ENCODE data around the gene GMFB.
"Not testable (repeated sequence)": the region's sequence is repeated elsewhere in the genome, so short reads cannot be mapped to it uniquely, and the experiment has no call there.

The GMFB gene

DNA sequence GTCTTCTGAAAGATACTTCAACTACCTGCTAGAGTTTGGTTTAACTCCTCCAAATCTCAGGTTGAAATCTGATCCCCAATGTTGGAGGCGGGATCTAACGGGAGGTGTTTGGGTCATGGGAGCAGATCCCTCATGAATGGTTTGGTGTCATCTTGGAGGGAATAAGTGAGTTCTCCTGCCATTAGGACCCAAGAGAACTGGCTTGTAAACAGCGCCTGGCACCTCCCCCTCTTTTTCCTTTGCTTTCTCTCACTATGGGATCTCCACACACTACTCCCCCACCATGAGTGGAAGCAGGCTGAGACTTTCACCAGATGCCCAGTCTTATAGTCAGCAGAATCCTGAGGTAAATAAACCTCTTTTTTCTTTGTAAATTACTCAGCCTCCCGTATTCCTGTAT, 50.1 kb downstream of the GMFB start (continued):
- TF ChIP-seq GLIS1 (tag by site-specific recombination; IDR thresholded peaks at IDR 0.05) (peak; percentile 31; the same call in 1 of the 2 replicates), HOXC10 (CRISPR knock-in tag; IDR thresholded peaks at IDR 0.05) (no peak), ZNF274 (IDR thresholded peaks at IDR 0.05; ENCODE audit: low read length) (no peak), ZNF274 (tag by site-specific recombination; IDR thresholded peaks at IDR 0.05; ENCODE audit: borderline replicate concordance) (no peak), ZNF341 (tag by site-specific recombination; IDR thresholded peaks at IDR 0.05; ENCODE audit: low read depth) (0 out of 2 replicates have a peak, but pooled peaks have one; percentile 51), MEIS1 (CRISPR knock-in tag; IDR thresholded peaks at IDR 0.05; ENCODE audit: borderline replicate concordance) (no peak), ZEB2 (tag by site-specific recombination; IDR thresholded peaks at IDR 0.05) (0 out of 2 replicates have a peak, but pooled peaks have one; percentile 16), SP3 (tag by site-specific recombination; IDR thresholded peaks at IDR 0.05) (peak; percentile 32; the same call in 1 of the 2 replicates), GFI1B (tag by site-specific recombination; IDR thresholded peaks at IDR 0.05) (no peak), EGR2 (tag by site-specific recombination; IDR thresholded peaks at IDR 0.05; ENCODE audit: low read depth) (peak; percentile 7; the same call in 1 of the 2 replicates), PRDM1 (tag by site-specific recombination; IDR thresholded peaks at IDR 0.05) (peak; percentile 69), ZNF555 (tag by site-specific recombination; conservative IDR thresholded peaks at IDR 0.05) (no peak), ZNF701 (tag by site-specific recombination; IDR thresholded peaks at IDR 0.05) (no peak), ZNF621 (tag by site-specific recombination; IDR thresholded peaks at IDR 0.05) (no peak)
- TF ChIP-seq, protein P1, sequence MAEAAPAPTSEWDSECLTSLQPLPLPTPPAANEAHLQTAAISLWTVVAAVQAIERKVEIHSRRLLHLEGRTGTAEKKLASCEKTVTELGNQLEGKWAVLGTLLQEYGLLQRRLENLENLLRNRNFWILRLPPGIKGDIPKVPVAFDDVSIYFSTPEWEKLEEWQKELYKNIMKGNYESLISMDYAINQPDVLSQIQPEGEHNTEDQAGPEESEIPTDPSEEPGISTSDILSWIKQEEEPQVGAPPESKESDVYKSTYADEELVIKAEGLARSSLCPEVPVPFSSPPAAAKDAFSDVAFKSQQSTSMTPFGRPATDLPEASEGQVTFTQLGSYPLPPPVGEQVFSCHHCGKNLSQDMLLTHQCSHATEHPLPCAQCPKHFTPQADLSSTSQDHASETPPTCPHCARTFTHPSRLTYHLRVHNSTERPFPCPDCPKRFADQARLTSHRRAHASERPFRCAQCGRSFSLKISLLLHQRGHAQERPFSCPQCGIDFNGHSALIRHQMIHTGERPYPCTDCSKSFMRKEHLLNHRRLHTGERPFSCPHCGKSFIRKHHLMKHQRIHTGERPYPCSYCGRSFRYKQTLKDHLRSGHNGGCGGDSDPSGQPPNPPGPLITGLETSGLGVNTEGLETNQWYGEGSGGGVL (tag by site-specific recombination; IDR thresholded peaks at IDR 0.05) = peak; percentile 36; the same call in 1 of the 2 replicates
- TF ChIP-seq, protein P2, sequence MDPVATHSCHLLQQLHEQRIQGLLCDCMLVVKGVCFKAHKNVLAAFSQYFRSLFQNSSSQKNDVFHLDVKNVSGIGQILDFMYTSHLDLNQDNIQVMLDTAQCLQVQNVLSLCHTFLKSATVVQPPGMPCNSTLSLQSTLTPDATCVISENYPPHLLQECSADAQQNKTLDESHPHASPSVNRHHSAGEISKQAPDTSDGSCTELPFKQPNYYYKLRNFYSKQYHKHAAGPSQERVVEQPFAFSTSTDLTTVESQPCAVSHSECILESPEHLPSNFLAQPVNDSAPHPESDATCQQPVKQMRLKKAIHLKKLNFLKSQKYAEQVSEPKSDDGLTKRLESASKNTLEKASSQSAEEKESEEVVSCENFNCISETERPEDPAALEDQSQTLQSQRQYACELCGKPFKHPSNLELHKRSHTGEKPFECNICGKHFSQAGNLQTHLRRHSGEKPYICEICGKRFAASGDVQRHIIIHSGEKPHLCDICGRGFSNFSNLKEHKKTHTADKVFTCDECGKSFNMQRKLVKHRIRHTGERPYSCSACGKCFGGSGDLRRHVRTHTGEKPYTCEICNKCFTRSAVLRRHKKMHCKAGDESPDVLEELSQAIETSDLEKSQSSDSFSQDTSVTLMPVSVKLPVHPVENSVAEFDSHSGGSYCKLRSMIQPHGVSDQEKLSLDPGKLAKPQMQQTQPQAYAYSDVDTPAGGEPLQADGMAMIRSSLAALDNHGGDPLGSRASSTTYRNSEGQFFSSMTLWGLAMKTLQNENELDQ (tag by site-specific recombination; IDR thresholded peaks at IDR 0.05; ENCODE audit: low read depth) = no peak
- TF ChIP-seq, protein P3, sequence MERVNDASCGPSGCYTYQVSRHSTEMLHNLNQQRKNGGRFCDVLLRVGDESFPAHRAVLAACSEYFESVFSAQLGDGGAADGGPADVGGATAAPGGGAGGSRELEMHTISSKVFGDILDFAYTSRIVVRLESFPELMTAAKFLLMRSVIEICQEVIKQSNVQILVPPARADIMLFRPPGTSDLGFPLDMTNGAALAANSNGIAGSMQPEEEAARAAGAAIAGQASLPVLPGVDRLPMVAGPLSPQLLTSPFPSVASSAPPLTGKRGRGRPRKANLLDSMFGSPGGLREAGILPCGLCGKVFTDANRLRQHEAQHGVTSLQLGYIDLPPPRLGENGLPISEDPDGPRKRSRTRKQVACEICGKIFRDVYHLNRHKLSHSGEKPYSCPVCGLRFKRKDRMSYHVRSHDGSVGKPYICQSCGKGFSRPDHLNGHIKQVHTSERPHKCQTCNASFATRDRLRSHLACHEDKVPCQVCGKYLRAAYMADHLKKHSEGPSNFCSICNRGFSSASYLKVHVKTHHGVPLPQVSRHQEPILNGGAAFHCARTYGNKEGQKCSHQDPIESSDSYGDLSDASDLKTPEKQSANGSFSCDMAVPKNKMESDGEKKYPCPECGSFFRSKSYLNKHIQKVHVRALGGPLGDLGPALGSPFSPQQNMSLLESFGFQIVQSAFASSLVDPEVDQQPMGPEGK (tag by site-specific recombination; IDR thresholded peaks at IDR 0.05) = peak; percentile 43; the same call in 1 of the 2 replicates

DNA sequence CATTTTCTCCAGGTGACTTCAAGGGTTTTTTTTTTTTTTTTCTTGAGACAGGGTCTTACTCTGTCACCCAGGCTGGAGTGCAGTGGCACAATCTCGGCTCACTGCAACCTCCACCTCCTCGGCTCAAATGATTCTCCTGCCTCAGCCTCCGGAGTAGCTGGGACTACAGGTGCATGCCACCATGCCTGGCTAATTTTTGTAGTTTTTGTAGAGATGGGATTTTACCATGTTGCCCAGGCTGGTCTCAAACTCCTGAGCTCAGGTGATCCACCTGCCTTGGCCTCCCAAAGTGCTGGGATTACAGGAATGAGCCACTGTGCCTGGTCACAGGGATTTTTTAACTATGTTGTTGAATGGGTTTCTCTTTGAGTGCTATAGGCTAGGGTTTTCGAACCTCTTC, 50.8 kb downstream of the GMFB start:
- H3K4me3 ChIP-seq (ENCODE audit: low read depth, low read length); H3K36me3 ChIP-seq (ENCODE audit: control insufficient read depth in 2 of 2, insufficient read depth in 1 of 2, low read length in 2 of 2): not testable (repeated sequence)
- CTCF ChIA-PET = interaction anchor here (0.6 to 0.8 kb wide), 2 partner anchors 51 to 337 kb away, joined by 3 to 5 read pairs; partner anchors contain the start of gene GMFB

More for the DNA sequence above, 50.8 kb downstream of the GMFB start:
- POLR2A ChIA-PET = interaction anchor here (0.7 kb wide), 1 partner anchor 549 kb away, joined by 3 read pairs; no protein-coding TSS in a partner anchor
- TF ChIP-seq, protein P4, sequence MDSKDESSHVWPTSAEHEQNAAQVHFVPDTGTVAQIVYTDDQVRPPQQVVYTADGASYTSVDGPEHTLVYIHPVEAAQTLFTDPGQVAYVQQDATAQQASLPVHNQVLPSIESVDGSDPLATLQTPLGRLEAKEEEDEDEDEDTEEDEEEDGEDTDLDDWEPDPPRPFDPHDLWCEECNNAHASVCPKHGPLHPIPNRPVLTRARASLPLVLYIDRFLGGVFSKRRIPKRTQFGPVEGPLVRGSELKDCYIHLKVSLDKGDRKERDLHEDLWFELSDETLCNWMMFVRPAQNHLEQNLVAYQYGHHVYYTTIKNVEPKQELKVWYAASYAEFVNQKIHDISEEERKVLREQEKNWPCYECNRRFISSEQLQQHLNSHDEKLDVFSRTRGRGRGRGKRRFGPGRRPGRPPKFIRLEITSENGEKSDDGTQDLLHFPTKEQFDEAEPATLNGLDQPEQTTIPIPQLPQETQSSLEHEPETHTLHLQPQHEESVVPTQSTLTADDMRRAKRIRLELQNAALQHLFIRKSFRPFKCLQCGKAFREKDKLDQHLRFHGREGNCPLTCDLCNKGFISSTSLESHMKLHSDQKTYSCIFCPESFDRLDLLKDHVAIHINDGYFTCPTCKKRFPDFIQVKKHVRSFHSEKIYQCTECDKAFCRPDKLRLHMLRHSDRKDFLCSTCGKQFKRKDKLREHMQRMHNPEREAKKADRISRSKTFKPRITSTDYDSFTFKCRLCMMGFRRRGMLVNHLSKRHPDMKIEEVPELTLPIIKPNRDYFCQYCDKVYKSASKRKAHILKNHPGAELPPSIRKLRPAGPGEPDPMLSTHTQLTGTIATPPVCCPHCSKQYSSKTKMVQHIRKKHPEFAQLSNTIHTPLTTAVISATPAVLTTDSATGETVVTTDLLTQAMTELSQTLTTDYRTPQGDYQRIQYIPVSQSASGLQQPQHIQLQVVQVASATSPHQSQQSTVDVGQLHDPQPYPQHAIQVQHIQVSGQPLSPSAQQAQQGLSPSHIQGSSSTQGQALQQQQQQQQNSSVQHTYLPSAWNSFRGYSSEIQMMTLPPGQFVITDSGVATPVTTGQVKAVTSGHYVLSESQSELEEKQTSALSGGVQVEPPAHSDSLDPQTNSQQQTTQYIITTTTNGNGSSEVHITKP (tag by site-specific recombination; IDR thresholded peaks at IDR 0.05) = peak; percentile 74
- TF ChIP-seq ZNF394 (tag by site-specific recombination; IDR thresholded peaks at IDR 0.05; ENCODE audit: borderline replicate concordance) = peak; percentile 52; the same call in 1 of the 2 replicates
- H3K27ac ChIP-seq (ENCODE audit: extremely low read depth, low read depth, low read length); H3K9me3 ChIP-seq (ENCODE audit: control insufficient read depth, insufficient read depth, low read depth, low read length): not testable (repeated sequence)
- H3K4me1 ChIP-seq (ENCODE audit: control insufficient read depth, insufficient read depth, low read length) = peaks cover 30% of the 10 kb centered on the region
